HG02938 (cell line): Measurements from ENCODE around the gene PMFBP1.

ENCODE experiments used
- ATAC-seq: cut with Tn5 transposase; IDR thresholded peaks from one replicate; pipeline ENCODE4 v1.9.1; 2021; ENCODE audit warnings: mild to moderate bottlenecking, moderate library complexity; ENCODE audit not compliant: unreplicated experiment

The PMFBP1 gene

GRCh38 chr16:72187551-72187950 lies 15.6 kb upstream of the PMFBP1 start:
- ATAC-seq, result no peak

GRCh38 chr16:72182976-72183375 lies 11.0 kb upstream of the PMFBP1 start:
- ATAC-seq, result no peak

- ATAC-seq, result no peak
Measured at GRCh38 chr16:72179204-72179970, 7.4 kb upstream of the PMFBP1 start.

GRCh38 chr16:72174726-72175125 lies 2.8 kb upstream of the PMFBP1 start:
- ATAC-seq, result no peak

- no peak for ATAC-seq
Measured at GRCh38 chr16:72173997-72174396, 2.0 kb upstream of the PMFBP1 start.

- ATAC-seq, result no peak
Measured at GRCh38 chr16:72171236-72171635, 719 bp downstream of the PMFBP1 start.

- no peak for ATAC-seq
Measured at GRCh38 chr16:72169708-72170107, 2.2 kb downstream of the PMFBP1 start.

GRCh38 chr16:72168365-72168764 lies 3.6 kb downstream of the PMFBP1 start:
- no peak for ATAC-seq

- ATAC-seq, result no peak
Measured at GRCh38 chr16:72166954-72167561, 4.9 kb downstream of the PMFBP1 start.

- no peak for ATAC-seq
Measured at GRCh38 chr16:72166151-72166550, 5.8 kb downstream of the PMFBP1 start.

- no peak for ATAC-seq
Measured at GRCh38 chr16:72164691-72165090, 7.3 kb downstream of the PMFBP1 start.

GRCh38 chr16:72162105-72162692 lies 9.8 kb downstream of the PMFBP1 start:
- no peak for ATAC-seq

- ATAC-seq, result no peak
Measured at GRCh38 chr16:72159801-72160200, 12.2 kb downstream of the PMFBP1 start.

- no peak for ATAC-seq
Measured at GRCh38 chr16:72159386-72159785, 12.6 kb downstream of the PMFBP1 start.

GRCh38 chr16:72149676-72150464 lies 22.1 kb downstream of the PMFBP1 start:
- ATAC-seq, result no peak

- ATAC-seq, result no peak
Measured at GRCh38 chr16:72142476-72142875, 29.5 kb downstream of the PMFBP1 start.

- ATAC-seq, result no peak
Measured at GRCh38 chr16:72139908-72140307, 32.0 kb downstream of the PMFBP1 start.

GRCh38 chr16:72138064-72138572 lies 33.8 kb downstream of the PMFBP1 start:
- no peak for ATAC-seq

GRCh38 chr16:72137380-72138063 lies 34.4 kb downstream of the PMFBP1 start:
- ATAC-seq, result no peak

- ATAC-seq, result no peak
Measured at GRCh38 chr16:72134507-72134906, 37.4 kb downstream of the PMFBP1 start.

- no peak for ATAC-seq
Measured at GRCh38 chr16:72132726-72133125, 39.2 kb downstream of the PMFBP1 start.
